ENCODE data around the gene CCDC183.
"Not testable (repeated sequence)": the region's sequence is repeated elsewhere in the genome, so short reads cannot be mapped to it uniquely, and the experiment has no call there.

CCDC183 gene

DNA sequence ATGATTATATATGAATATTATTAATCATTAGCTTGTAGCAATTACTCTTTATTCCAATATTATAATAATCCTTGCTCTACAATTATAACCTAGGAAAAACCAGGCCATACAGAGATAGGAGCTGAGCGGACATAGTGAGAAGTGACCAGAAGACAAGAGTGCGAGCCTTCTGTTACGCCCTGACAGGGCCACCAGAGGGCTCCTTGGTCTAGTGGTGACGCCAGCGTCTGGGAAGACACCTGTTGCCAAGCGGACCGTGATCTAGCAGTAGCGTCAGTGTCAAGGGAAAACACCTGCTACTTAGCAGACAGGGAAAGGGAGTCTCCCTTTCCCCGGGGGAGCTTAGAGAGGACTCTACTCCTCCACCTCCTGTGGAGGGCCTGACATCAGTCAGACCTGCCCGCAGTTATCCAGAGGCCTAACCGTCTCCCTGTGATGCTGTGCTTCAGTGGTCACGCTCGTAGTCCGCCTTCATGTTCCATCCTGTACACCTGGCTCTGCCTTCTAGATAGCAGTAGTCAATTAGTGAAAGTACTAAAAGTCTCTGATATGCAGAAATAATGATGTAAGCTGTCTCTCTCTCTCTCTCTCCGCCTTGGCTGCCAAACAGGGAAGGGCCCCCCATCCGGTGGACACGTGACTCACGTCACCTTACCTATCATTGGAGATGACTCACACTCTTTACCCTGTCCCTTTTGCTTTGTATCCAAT, 29.6 kb upstream of the CCDC183 start:
- not testable (repeated sequence) for H3K27ac ChIP-seq
- TF ChIP-seq, protein P1, sequence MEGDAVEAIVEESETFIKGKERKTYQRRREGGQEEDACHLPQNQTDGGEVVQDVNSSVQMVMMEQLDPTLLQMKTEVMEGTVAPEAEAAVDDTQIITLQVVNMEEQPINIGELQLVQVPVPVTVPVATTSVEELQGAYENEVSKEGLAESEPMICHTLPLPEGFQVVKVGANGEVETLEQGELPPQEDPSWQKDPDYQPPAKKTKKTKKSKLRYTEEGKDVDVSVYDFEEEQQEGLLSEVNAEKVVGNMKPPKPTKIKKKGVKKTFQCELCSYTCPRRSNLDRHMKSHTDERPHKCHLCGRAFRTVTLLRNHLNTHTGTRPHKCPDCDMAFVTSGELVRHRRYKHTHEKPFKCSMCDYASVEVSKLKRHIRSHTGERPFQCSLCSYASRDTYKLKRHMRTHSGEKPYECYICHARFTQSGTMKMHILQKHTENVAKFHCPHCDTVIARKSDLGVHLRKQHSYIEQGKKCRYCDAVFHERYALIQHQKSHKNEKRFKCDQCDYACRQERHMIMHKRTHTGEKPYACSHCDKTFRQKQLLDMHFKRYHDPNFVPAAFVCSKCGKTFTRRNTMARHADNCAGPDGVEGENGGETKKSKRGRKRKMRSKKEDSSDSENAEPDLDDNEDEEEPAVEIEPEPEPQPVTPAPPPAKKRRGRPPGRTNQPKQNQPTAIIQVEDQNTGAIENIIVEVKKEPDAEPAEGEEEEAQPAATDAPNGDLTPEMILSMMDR (conservative IDR thresholded peaks at IDR 0.05), result peak; percentile 60

DNA sequence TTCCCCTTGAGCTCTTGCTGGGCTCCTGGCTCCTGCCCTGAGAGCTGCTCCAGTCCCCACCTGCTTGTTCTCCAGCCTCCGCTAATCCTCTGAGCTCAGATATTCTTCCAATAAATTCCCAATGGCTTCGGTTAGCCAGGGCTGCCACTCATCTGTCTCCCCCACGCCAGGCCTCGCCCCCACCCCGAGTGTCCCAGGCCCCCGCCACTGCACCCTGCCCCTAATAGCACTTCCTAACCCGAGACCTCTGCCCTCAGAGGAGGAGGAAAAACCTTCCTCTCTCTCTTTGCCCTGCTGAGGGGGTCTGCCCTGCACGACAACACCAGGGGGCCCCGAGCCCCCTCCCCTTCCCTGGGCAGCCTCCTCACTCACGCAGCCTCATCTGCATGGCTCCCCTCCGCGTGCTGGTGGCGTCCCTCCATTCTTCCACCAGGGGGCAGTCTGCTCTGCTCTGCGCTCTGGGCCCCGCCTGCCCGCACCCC, 26.4 kb upstream of the CCDC183 start:
- no peak overlapping the region for H3K27ac ChIP-seq
- no peak for TF ChIP-seq ZFX (IDR thresholded peaks at IDR 0.05)
- TF ChIP-seq, protein P1 (conservative IDR thresholded peaks at IDR 0.05), result no peak; the same call in 1 of the 2 replicates

DNA sequence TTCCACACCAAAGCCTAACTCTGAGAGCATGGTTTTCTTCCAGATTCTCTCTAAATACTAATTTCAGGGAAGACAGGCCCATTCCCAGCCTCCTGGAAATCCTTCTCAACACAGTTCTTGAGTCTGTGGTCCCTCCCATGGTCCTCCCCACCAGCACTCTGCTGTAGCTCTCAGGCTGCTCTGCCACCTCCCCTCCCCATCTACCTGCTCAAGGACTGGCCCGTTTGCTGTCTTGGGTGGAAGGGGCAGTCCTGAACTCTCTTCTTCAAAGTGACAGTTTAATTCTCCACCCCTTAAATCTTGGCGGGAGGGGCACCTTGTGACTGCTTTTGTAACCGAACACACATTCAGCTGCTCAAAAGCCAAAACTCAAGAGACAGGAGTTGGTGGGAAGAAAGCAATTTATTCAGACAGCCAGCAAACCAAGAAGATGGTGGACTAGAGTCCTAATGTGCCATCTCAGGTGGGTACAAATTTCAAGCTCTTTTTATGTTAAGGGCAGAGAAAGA, 24.2 kb upstream of the CCDC183 start:
- no peak overlapping the region for H3K27ac ChIP-seq
- no peak for TF ChIP-seq ZFX (IDR thresholded peaks at IDR 0.05)
- TF ChIP-seq, protein P1 (conservative IDR thresholded peaks at IDR 0.05), result no peak

DNA sequence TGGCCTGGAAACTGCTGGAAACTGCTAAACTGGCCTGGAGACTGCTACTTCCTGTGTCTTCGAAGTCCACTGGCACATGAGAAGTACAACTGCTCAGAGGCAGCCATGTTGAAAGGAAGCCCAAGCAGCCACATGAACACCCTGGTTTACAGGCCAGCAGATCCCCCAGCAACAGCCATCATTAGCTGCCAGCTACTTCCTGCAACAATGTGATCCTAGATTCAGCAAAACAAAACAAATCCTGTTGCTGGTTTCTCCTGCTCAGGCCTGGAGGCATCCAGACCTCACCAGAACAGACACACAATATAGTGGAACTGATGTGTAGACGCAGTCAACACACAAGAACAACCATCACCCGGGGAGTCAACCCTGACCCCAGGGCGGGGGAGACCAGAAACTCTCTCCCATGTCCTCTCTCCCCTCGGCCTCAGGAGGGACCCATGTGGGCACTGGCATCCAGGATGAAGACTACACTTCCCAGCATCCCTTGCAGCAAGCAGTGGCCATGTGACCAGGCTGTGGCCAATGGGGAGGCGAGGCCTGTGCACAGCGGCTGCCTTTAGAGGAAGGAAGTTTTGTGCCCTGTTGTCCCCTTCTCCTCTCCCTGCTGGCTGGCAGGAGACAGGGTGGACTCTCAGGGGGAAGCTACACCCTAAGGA, 22.6 kb upstream of the CCDC183 start:
- TF ChIP-seq, protein P1 (conservative IDR thresholded peaks at IDR 0.05), result no peak
- H3K27ac ChIP-seq, result no peak overlapping the region

DNA sequence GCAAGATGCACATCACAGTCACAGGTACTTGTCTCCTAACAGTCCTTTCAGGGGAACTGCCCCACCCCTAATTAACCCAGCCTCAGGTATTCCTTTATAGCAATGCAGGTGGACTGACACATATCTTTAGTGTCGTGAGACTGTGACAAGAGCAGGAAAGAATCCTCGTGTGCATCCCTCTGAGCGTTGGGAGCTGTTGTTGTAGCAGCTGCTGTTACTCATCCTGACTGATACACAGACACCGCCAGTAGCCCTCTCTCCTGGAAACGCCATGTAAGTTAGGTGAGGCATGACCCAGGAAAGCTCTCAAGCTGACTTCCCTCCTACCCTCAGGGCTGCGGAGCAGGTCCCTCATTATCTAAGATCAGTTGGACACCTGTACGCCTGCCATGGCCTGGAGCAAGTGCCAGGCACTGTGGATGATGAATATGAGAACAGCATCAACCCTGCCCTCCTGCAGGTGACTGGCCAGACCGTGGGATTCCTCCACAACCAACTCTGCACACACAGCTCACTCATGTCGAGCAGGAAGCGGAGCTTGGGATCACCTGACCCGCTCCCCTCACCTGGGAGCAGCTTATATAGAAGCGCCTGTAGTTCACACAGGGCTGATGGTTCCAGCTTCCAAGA, 21.6 kb upstream of the CCDC183 start:
- no peak overlapping the region for H3K27ac ChIP-seq
- TF ChIP-seq, protein P1 (conservative IDR thresholded peaks at IDR 0.05), result no peak
- no peak for TF ChIP-seq ZFX (IDR thresholded peaks at IDR 0.05)

DNA sequence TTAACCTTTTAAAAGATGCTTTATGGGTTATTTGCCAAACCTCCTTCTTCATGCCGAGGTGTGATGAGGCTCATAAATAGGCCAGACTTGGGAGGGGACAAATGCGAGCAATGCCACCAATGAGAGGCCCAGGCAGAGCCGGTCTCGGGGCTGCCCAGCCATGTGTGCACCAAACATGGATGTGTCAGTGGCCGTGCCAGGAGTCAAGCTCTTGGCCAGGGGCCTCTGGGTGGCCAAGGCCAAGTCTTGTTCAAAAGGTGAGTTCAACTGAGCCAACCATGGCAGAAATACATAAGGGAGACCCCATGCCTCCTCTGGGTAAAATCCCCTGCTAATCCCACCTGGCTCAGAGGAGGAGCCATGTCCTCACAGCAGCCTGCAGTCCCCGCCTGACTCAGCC, 20.9 kb upstream of the CCDC183 start:
- TF ChIP-seq, protein P1 (conservative IDR thresholded peaks at IDR 0.05), result no peak
- TF ChIP-seq ZFX (IDR thresholded peaks at IDR 0.05), result no peak
- no peak overlapping the region for H3K27ac ChIP-seq

DNA sequence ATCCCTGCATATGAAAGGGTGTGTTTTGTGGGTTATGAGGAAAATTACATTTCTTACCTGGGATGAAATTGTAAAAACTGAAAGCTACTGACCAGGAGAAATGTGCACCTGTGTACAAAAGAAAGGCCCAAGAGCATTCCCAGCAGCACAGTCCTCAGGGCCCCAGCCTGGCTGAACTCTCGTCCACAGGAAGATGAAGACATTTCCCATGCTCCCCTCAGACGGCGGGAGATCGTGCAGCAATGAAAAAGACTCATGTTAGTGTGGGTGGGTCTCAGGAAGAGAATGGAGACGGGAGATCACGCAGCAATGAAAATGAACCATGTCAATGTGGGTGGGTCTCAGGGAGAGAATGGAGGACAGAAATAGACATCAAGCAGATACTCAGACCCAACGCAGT, 19.2 kb upstream of the CCDC183 start:
- TF ChIP-seq, protein P1 (conservative IDR thresholded peaks at IDR 0.05), result no peak
- no peak for TF ChIP-seq ZFX (IDR thresholded peaks at IDR 0.05)
- no peak overlapping the region for H3K27ac ChIP-seq

All from C4-2B (cell line).